ENCODE measurements around the gene MLLT11. TPM values are rescaled to one million over a fixed set of nuclear protein-coding genes. Genes with fewer than 3 reads are reported as not detected.
"Not testable (repeated sequence)": the region's sequence is repeated elsewhere in the genome, so short reads cannot be mapped to it uniquely, and the experiment has no call there.

Gene MLLT11
- total RNA-seq, 2 experiments from 2014 or later = 4.2 to 4.8 TPM

GRCh38 chr1:151070474-151071276 lies 10.5 kb downstream of the MLLT11 start, which contains the start of gene GABPB2:
GABPB2 (plus strand) TSS chr1:151070761; CDS start chr1:151088190, 17,429 bp downstream.
- peak; percentile 90 for TF ChIP-seq CTCF (IDR thresholded peaks at IDR 0.05)
- CTCF ChIA-PET = interaction anchor here (0.6 to 4.3 kb wide), 11 partner anchors 8 to 87 kb away, joined by 3 to 40 read pairs (median 4); partner anchors contain the start of genes CDC42SE1, MINDY1, MLLT11 and TNFAIP8L2
- Mint-ChIP-seq H3K9me3 (no peaks in the 10 kb centered on the region), H3K4me1 (ENCODE audit: low read depth) (peaks cover 17% of the 10 kb centered on the region), H3K4me3 (peak within 1 kb of the TSS; percentile 99), H3K27me3 (no peaks in the 10 kb centered on the region), H3K27ac (peak within 1 kb of the TSS; percentile 100), H3K36me3 (ENCODE audit: low read depth) (peaks cover 19% of the 10 kb centered on the region)
- ATAC-seq (peak; percentile 87), DNase-seq (peak; percentile 90)
- intact Hi-C loops (cut with micrococcal nuclease) = no loop called here
- POLR2A ChIA-PET = interaction anchor here (0.5 to 3.7 kb wide), 12 partner anchors 8 to 129 kb away, joined by 3 to 40 read pairs (median 5); partner anchors contain the start of genes CDC42SE1, MLLT11 and TNFAIP8L2

- peaks cover 17% of the 10 kb centered on the region for H3K36me3 Mint-ChIP-seq (ENCODE audit: low read depth)
- intact Hi-C loops (cut with micrococcal nuclease) = no loop called here
- TF ChIP-seq CTCF (IDR thresholded peaks at IDR 0.05) = no peak
- CTCF ChIA-PET = interaction anchor here (1.0 to 4.3 kb wide), 8 partner anchors 10 to 85 kb away, joined by 3 to 40 read pairs (median 4); partner anchors contain the start of genes CDC42SE1, MINDY1, MLLT11 and TNFAIP8L2
- H3K4me1 Mint-ChIP-seq (ENCODE audit: low read depth) = peaks cover 17% of the 10 kb centered on the region
- POLR2A ChIA-PET = interaction anchor here (0.6 to 3.7 kb wide), 8 partner anchors 7 to 182 kb away, joined by 3 to 40 read pairs (median 4); partner anchors contain the start of genes C1orf56, CDC42SE1, MLLT11 and PSMD4
- H3K27ac Mint-ChIP-seq = peak overlapping the region; percentile 100
- H3K9me3 Mint-ChIP-seq = no peaks in the 10 kb centered on the region
- ATAC-seq = no peak
- H3K27me3 Mint-ChIP-seq = no peaks in the 10 kb centered on the region
- DNase-seq = no peak
- H3K4me3 Mint-ChIP-seq = peak overlapping the region; percentile 99
These were observed 12.0 kb downstream of the MLLT11 start for GRCh38 chr1:151072224-151072623.

GRCh38 chr1:151085953-151086559 lies 25.9 kb downstream of the MLLT11 start:
- ATAC-seq (no peak), DNase-seq (no peak)
- H3K9me3 Mint-ChIP-seq = no peaks in the 10 kb centered on the region
- peaks cover 2% of the 10 kb centered on the region for H3K36me3 Mint-ChIP-seq (ENCODE audit: low read depth)
- no peaks in the 10 kb centered on the region for H3K4me1 Mint-ChIP-seq (ENCODE audit: low read depth)
- ChIA-PET CTCF (interaction anchor here (0.6 to 2.7 kb wide), 4 partner anchors 14 to 107 kb away, joined by 4 to 8 read pairs (median 6); partner anchors contain the start of gene TNFAIP8L2), POLR2A (interaction anchor here (1.1 kb wide), 1 partner anchor 10 kb away, joined by 3 read pairs; no protein-coding TSS in a partner anchor)
- no peak overlapping the region for H3K27ac Mint-ChIP-seq
- TF ChIP-seq CTCF (IDR thresholded peaks at IDR 0.05) = no peak
- no peak overlapping the region for H3K4me3 Mint-ChIP-seq
- H3K27me3 Mint-ChIP-seq = no peaks in the 10 kb centered on the region
- intact Hi-C loops (cut with micrococcal nuclease) = no loop called here

GRCh38 chr1:151097426-151097825 lies 37.2 kb downstream of the MLLT11 start:
- H3K9me3 Mint-ChIP-seq; ATAC-seq; H3K4me3 Mint-ChIP-seq; H3K4me1 Mint-ChIP-seq (ENCODE audit: low read depth); intact Hi-C loops (cut with micrococcal nuclease); H3K27ac Mint-ChIP-seq; H3K27me3 Mint-ChIP-seq; DNase-seq; H3K36me3 Mint-ChIP-seq (ENCODE audit: low read depth): not testable (repeated sequence)
- CTCF ChIA-PET = interaction anchor here (0.8 to 13.6 kb wide), 2 partner anchors 58 to 93 kb away, joined by 3 to 298 read pairs; partner anchors contain the start of genes TNFAIP8L2 and VPS72
- POLR2A ChIA-PET = interaction anchor here (0.8 to 1.5 kb wide), 3 partner anchors 26 to 41 kb away, joined by 3 to 5 read pairs (median 4); no protein-coding TSS in a partner anchor

- no peak for ATAC-seq
- no peak for DNase-seq
- Mint-ChIP-seq H3K4me3 (no peak overlapping the region), H3K4me1 (ENCODE audit: low read depth) (no peaks in the 10 kb centered on the region), H3K9me3 (no peaks in the 10 kb centered on the region), H3K27me3 (no peaks in the 10 kb centered on the region), H3K36me3 (ENCODE audit: low read depth) (peaks cover 6% of the 10 kb centered on the region), H3K27ac (no peak overlapping the region)
- POLR2A ChIA-PET = interaction anchor here (1.1 to 1.5 kb wide), 2 partner anchors 26 to 41 kb away, joined by 4 to 5 read pairs; no protein-coding TSS in a partner anchor
- CTCF ChIA-PET = interaction anchor here (0.8 to 13.6 kb wide), 5 partner anchors 9 to 154 kb away, joined by 3 to 298 read pairs (median 18); partner anchors contain the start of genes TNFAIP8L2 and VPS72
- no peak for TF ChIP-seq CTCF (IDR thresholded peaks at IDR 0.05)
- intact Hi-C loops (cut with micrococcal nuclease) = no loop called here
These were observed 37.9 kb downstream of the MLLT11 start for GRCh38 chr1:151098126-151098525.

All from activated CD8-positive, alpha-beta T cell treated with anti-CD3 and anti-CD28 coated beads for 36 hours (primary cell).